HepG2 (cell line): Measurements from ENCODE around the gene TBC1D22A. TPM values are rescaled to one million over a fixed set of nuclear protein-coding genes. Genes with fewer than 3 reads are reported as not detected.

Experiments
- E2F2 ChIP-seq: sonication (generic); formaldehyde crosslinking; IDR thresholded peaks from 2 replicates; pipeline ENCODE4 v1.4.0; 2020; ENCODE audit warnings: missing genetic modification reagents, borderline replicate concordance
- MAZ ChIP-seq, 2 experiments: sonication (generic) in 1 of 2; formaldehyde crosslinking in 1 of 2; IDR thresholded peaks; 2 replicates each; pipeline versions ENCODE4 v1.5.0 to v1.6.1; 2012 to 2020; ENCODE audit warnings: low read depth in 2 of 2, mild to moderate bottlenecking in 2 of 2, borderline replicate concordance in 1 of 2, improper control_type of control experiment in 1 of 2, low read length in 1 of 2, missing genetic modification reagents in 1 of 2, moderate library complexity in 1 of 2
- MED8 ChIP-seq: sonication (generic); formaldehyde crosslinking; IDR thresholded peaks from 2 replicates; pipeline ENCODE4 v1.8.1; 2023; ENCODE audit warnings: mild to moderate bottlenecking, missing genetic modification reagents; ENCODE audit not compliant: insufficient replicate concordance
- MIER2 ChIP-seq: IDR thresholded peaks from 2 replicates; pipeline ENCODE4 v1.6.1; 2016; ENCODE audit warnings: missing biosample characterization, missing genetic modification reagents
- MTF1 ChIP-seq: sonication (generic); formaldehyde crosslinking; IDR thresholded peaks from 2 replicates; pipeline ENCODE4 v1.5.0; 2020; ENCODE audit warnings: missing genetic modification reagents
- NCOA5 ChIP-seq: sonication (generic); formaldehyde crosslinking; IDR thresholded peaks from 2 replicates; pipeline ENCODE4 v1.4.0; 2020; ENCODE audit warnings: missing genetic modification reagents
- PPARG ChIP-seq: conservative IDR thresholded peaks from 2 replicates; pipeline ENCODE4 v1.6.1; 2016; ENCODE audit warnings: missing biosample characterization, missing genetic modification reagents
- SETDB1 ChIP-seq: sonication (generic); formaldehyde crosslinking; IDR thresholded peaks from 2 replicates; pipeline ENCODE4 v1.5.1; 2020; ENCODE audit warnings: missing genetic modification reagents, mild to moderate bottlenecking, borderline replicate concordance
- SIX4 ChIP-seq: sonication (generic); formaldehyde crosslinking; IDR thresholded peaks from 2 replicates; pipeline ENCODE4 v1.4.0; 2020; ENCODE audit warnings: missing genetic modification reagents
- ZEB1 ChIP-seq: IDR thresholded peaks from 2 replicates; pipeline ENCODE4 v1.6.1; 2012; ENCODE audit warnings: mild to moderate bottlenecking, low read depth, inconsistent platforms; ENCODE audit not compliant: insufficient replicate concordance
- ZNF224 ChIP-seq: sonication (generic); formaldehyde crosslinking; IDR thresholded peaks from 2 replicates; pipeline ENCODE4 v1.5.0; 2020; ENCODE audit warnings: mild to moderate bottlenecking, missing genetic modification reagents
- ZNF234 ChIP-seq: sonication (generic); formaldehyde crosslinking; conservative IDR thresholded peaks from 2 replicates; pipeline ENCODE4 v1.5.1; 2020; ENCODE audit warnings: mild to moderate bottlenecking, missing genetic modification reagents
- ZNF678 ChIP-seq: sonication (generic); formaldehyde crosslinking; IDR thresholded peaks from 2 replicates; pipeline ENCODE4 v1.4.0; 2020; ENCODE audit warnings: mild to moderate bottlenecking, missing genetic modification reagents
- ZNF772 ChIP-seq: sonication (generic); formaldehyde crosslinking; IDR thresholded peaks from 2 replicates; pipeline ENCODE4 v1.5.0; 2020; ENCODE audit warnings: mild to moderate bottlenecking, missing genetic modification reagents
- polyA plus RNA-seq, 8 experiments: library from polyadenylated mRNA; depleted of rRNA in 3 of 8; stranded (reverse) in 7 of 8; unstranded in 1 of 8; fragments of >200 nt; fragmentation: Illumina TruSeq in 4 of 8; extraction: Trizol in 4 of 8; gene quantifications; 2 replicates each; pipeline versions ENCODE4 v1.2.1 to v1.2.3, GENCODE V29; 2011 to 2016; ENCODE audit warnings: low read depth in 4 of 8, missing spikeins in 1 of 8, mixed read lengths in 1 of 8; ENCODE audit not compliant: insufficient read depth in 1 of 8
- total RNA-seq, 5 experiments: library from RNA; depleted of rRNA; stranded (reverse); fragments of >200 nt; fragmentation: Illumina TruSeq; extraction: Trizol; gene quantifications; 2 replicates each; pipeline ENCODE4 v1.2.3, GENCODE V29; 2016; ENCODE audit warnings: low read depth in 1 of 5
- TF ChIP-seq, protein P1 (sequence below), 2 experiments: sonication (generic) in 1 of 2; formaldehyde crosslinking in 1 of 2; IDR thresholded peaks; 2 replicates each; pipeline versions ENCODE4 v1.4.0 to v1.6.1; 2018 to 2020; ENCODE audit warnings: missing genetic modification reagents in 2 of 2, borderline replicate concordance in 1 of 2, low read depth in 1 of 2, mild to moderate bottlenecking in 1 of 2, missing biosample characterization in 1 of 2
- TF ChIP-seq, protein P2 (sequence below), 2 experiments: sonication (generic) in 1 of 2; formaldehyde crosslinking in 1 of 2; IDR thresholded peaks; 2 replicates each; pipeline versions ENCODE4 v1.4.0 to v1.6.1; 2016 to 2020; ENCODE audit warnings: borderline replicate concordance in 1 of 2, low read depth in 1 of 2, mild to moderate bottlenecking in 1 of 2, missing genetic modification reagents in 1 of 2
- TF ChIP-seq, protein P3 (sequence below): IDR thresholded peaks from 2 replicates; pipeline ENCODE4 v1.6.1; 2016; ENCODE audit warnings: missing biosample characterization, missing genetic modification reagents, low read depth

The TBC1D22A gene
- total and polyA plus RNA-seq, 2 of the 13 experiments (the other 11 are each of a cell fraction or from before 2014, with no cell fraction given), result 17.3 to 18.0 TPM

- TF ChIP-seq, protein P1, sequence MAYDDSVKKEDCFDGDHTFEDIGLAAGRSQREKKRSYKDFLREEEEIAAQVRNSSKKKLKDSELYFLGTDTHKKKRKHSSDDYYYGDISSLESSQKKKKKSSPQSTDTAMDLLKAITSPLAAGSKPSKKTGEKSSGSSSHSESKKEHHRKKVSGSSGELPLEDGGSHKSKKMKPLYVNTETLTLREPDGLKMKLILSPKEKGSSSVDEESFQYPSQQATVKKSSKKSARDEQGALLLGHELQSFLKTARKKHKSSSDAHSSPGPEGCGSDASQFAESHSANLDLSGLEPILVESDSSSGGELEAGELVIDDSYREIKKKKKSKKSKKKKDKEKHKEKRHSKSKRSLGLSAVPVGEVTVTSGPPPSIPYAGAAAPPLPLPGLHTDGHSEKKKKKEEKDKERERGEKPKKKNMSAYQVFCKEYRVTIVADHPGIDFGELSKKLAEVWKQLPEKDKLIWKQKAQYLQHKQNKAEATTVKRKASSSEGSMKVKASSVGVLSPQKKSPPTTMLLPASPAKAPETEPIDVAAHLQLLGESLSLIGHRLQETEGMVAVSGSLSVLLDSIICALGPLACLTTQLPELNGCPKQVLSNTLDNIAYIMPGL (CRISPR knock-in tag; IDR thresholded peaks at IDR 0.05; ENCODE audit: borderline replicate concordance in 1 of 2, low read depth in 1 of 2), result peak; percentile 83 to 86
- TF ChIP-seq ZNF678 (CRISPR knock-in tag) (0 out of 2 replicates have a peak, but pooled peaks have one; percentile 20), SETDB1 (CRISPR knock-in tag) (no peak), MED8 (CRISPR knock-in tag) (peak; percentile 81), SIX4 (peak; percentile 78; the same call in 1 of the 2 replicates), ZEB1 (peak; percentile 54), NCOA5 (CRISPR knock-in tag) (no peak), PPARG (CRISPR knock-in tag) (peak; percentile 50), MTF1 (no peak), E2F2 (0 out of 2 replicates have a peak, but pooled peaks have one; percentile 35), MIER2 (peak; percentile 74), ZNF772 (peak; percentile 94), ZNF234 (CRISPR knock-in tag) (no peak), ZNF224 (0 out of 2 replicates have a peak, but pooled peaks have one; percentile 26), MAZ (IDR thresholded peaks at IDR 0.05; ENCODE audit: borderline replicate concordance, low read depth, low read length) (no peak), MAZ (CRISPR knock-in tag; IDR thresholded peaks at IDR 0.05; ENCODE audit: low read depth) (peak; percentile 85)
- TF ChIP-seq, protein P2, sequence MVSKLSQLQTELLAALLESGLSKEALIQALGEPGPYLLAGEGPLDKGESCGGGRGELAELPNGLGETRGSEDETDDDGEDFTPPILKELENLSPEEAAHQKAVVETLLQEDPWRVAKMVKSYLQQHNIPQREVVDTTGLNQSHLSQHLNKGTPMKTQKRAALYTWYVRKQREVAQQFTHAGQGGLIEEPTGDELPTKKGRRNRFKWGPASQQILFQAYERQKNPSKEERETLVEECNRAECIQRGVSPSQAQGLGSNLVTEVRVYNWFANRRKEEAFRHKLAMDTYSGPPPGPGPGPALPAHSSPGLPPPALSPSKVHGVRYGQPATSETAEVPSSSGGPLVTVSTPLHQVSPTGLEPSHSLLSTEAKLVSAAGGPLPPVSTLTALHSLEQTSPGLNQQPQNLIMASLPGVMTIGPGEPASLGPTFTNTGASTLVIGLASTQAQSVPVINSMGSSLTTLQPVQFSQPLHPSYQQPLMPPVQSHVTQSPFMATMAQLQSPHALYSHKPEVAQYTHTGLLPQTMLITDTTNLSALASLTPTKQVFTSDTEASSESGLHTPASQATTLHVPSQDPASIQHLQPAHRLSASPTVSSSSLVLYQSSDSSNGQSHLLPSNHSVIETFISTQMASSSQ (IDR thresholded peaks at IDR 0.05; ENCODE audit: low read depth), result 0 out of 2 replicates have a peak, but pooled peaks have one; percentile 10
- TF ChIP-seq, protein P2 (CRISPR knock-in tag; IDR thresholded peaks at IDR 0.05; ENCODE audit: borderline replicate concordance), result 0 out of 2 replicates have a peak, but pooled peaks have one; percentile 69
- TF ChIP-seq, protein P3, sequence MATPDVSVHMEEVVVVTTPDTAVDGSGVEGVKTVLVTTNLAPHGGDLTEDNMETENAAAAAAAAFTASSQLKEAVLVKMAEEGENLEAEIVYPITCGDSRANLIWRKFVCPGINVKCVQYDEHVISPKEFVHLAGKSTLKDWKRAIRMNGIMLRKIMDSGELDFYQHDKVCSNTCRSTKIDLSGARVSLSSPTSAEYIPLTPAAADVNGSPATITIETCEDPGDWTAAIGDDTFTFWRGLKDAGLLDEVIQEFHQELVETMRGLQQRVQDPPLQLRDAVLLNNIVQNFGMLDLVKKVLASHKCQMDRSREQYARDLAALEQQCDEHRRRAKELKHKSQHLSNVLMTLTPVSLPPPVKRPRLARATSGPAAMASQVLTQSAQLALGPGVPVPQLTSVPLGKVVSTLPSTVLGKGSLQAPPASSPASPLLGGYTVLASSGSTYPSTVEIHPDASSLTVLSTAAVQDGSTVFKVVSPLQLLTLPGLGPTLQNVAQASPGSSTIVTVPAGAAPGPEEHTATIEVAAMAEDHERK, result peak; percentile 95
These were observed at the start of gene TBC1D22A (continued) for GRCh38 chr22:46762238-46763050.
